PC-9 (cell line): ENCODE measurements around the gene MAD2L2. TPM values are rescaled to one million over a fixed set of nuclear protein-coding genes. Genes with fewer than 3 reads are reported as not detected.

Experiments used
- BruUV-seq: library from RNA; stranded (reverse); fragments of 400-500 nt; replicated peaks from 2 replicates; lab custom pipeline; 2021; lab: Mats Ljungman, UMichigan
- CTCF ChIA-PET: fragments of 300-600 bp; sonication (Branson Sonifier 250); formaldehyde crosslinking; loops from one replicate; lab custom pipeline; 2022; ENCODE audit warnings: antibody characterized with exemption; lab: Charles Lee
- POLR2A ChIA-PET: fragments of 300-600 bp; sonication (Branson Sonifier 250); formaldehyde crosslinking; loops from one replicate; lab custom pipeline; 2022; ENCODE audit warnings: antibody characterized with exemption; ENCODE audit not compliant: unreplicated experiment; lab: Charles Lee
- DNase-seq, 2 experiments: peaks; one replicate each; pipeline versions ENCODE4 v3.0.0 to v3.0.0-alpha.2; 2015 to 2022; ENCODE audit warnings: mixed read lengths in 1 of 2
- H2AFZ ChIP-seq: fragments of 200-600 bp; sonication (generic); 2 replicates; pipeline ENCODE4 v1.8.1; 2017; ENCODE audit warnings: antibody characterized with exemption
- H3F3A ChIP-seq: fragments of 200-600 bp; sonication (generic); 2 replicates; pipeline ENCODE4 v1.8.1; 2017; ENCODE audit warnings: antibody characterized with exemption, mild to moderate bottlenecking, low read depth; ENCODE audit not compliant: insufficient read depth
- H3K27ac ChIP-seq: fragments of 200-600 bp; sonication (generic); 2 replicates; pipeline ENCODE4 v1.6.1; 2016; ENCODE audit warnings: mixed run types
- H3K27me3 ChIP-seq: fragments of 200-600 bp; sonication (generic); 2 replicates; pipeline ENCODE4 v1.6.1; 2016; ENCODE audit warnings: low read depth, mixed run types; ENCODE audit not compliant: insufficient read depth
- H3K36me3 ChIP-seq: fragments of 200-600 bp; sonication (generic); 2 replicates; pipeline ENCODE4 v1.6.1; 2016; ENCODE audit warnings: low read depth, mixed run types
- H3K4me1 ChIP-seq: fragments of 200-600 bp; sonication (generic); replicated peaks from 2 replicates; pipeline ENCODE4 v1.6.1; 2016; ENCODE audit warnings: mixed run types; ENCODE audit not compliant: insufficient read depth
- H3K4me2 ChIP-seq: fragments of 200-600 bp; sonication (generic); 2 replicates; pipeline ENCODE4 v1.6.1; 2017; ENCODE audit warnings: mixed run types
- H3K4me3 ChIP-seq: fragments of 200-600 bp; sonication (generic); 2 replicates; pipeline ENCODE4 v1.6.1; 2016; ENCODE audit warnings: mixed run types
- H3K79me2 ChIP-seq: fragments of 200-600 bp; sonication (generic); 2 replicates; pipeline ENCODE4 v1.6.1; 2017; ENCODE audit warnings: low read depth, mixed run types
- H3K9me2 ChIP-seq: fragments of 200-600 bp; sonication (generic); 2 replicates; pipeline ENCODE4 v1.8.1; 2017; ENCODE audit warnings: mild to moderate bottlenecking; ENCODE audit not compliant: insufficient read depth
- H3K9me3 ChIP-seq: fragments of 200-600 bp; sonication (generic); 2 replicates; pipeline ENCODE4 v1.8.1; 2016; ENCODE audit warnings: low read depth; ENCODE audit not compliant: insufficient read depth
- H4K20me1 ChIP-seq: fragments of 200-600 bp; sonication (generic); 2 replicates; pipeline ENCODE4 v1.8.1; 2017; ENCODE audit not compliant: insufficient read depth
- CTCF ChIP-seq: fragments of 200-600 bp; sonication (generic); conservative IDR thresholded peaks from 2 replicates; pipeline ENCODE4 v1.6.1; 2017; ENCODE audit warnings: mixed run types, antibody characterized with exemption, mild to moderate bottlenecking, moderate library complexity
- EZH2 ChIP-seq: fragments of 200-600 bp; sonication (generic); IDR thresholded peaks from 2 replicates; pipeline ENCODE4 v1.8.0; 2017; ENCODE audit warnings: antibody characterized with exemption, low read depth
- intact Hi-C: fragments of 100-400 bp; cut with micrococcal nuclease; formaldehyde crosslinking; loops from one replicate; pipeline ENCODE4 v1.10.0; 2022; ENCODE audit not compliant: unreplicated experiment
- total RNA-seq: library from RNA; stranded (reverse); gene quantifications from 2 replicates; pipeline ENCODE4 v1.2.3, GENCODE V29; 2021

Gene MAD2L2
- total RNA-seq, 1 experiment from 2014 or later = 52.9 TPM

GRCh38 chr1:11641776-11642305 is 39.1 kb downstream of the MAD2L2 start:
- Histone ChIP-seq H2AFZ (no peak overlapping the region), H3K4me1 (no peaks in the 10 kb centered on the region), H3K36me3 (no peaks in the 10 kb centered on the region), H3K27me3 (peaks cover 21% of the 10 kb centered on the region; the same call in 1 of the 2 replicates), H4K20me1 (no peaks in the 10 kb centered on the region), H3K27ac (no peak overlapping the region), H3K4me2 (no peak overlapping the region), H3F3A (no peaks in the 10 kb centered on the region), H3K4me3 (no peak overlapping the region), H3K9me3 (no peaks in the 10 kb centered on the region), H3K9me2 (no peaks in the 10 kb centered on the region), H3K79me2 (no peaks in the 10 kb centered on the region)
- ChIA-PET CTCF (interaction anchor here (0.7 kb wide), 1 partner anchor 604 kb away, joined by 4 read pairs; no protein-coding TSS in a partner anchor), POLR2A (no interaction called here)
- no peak for DNase-seq
- intact Hi-C loops = loop anchor here (1.0 to 5.0 kb wide), 4 partner anchors 355 to 1130 kb away; partner anchors contain the start of gene MTOR
- BruUV-seq = no TSS peak
- TF ChIP-seq EZH2 (no peak), CTCF (no peak)

GRCh38 chr1:11640944-11641343 is 40.0 kb downstream of the MAD2L2 start:
- H3K27ac ChIP-seq = no peak overlapping the region
- H3K27me3 ChIP-seq = peaks cover 29% of the 10 kb centered on the region
- CTCF ChIA-PET = interaction anchor here (0.7 kb wide), 2 partner anchors 402 to 604 kb away, joined by 3 read pairs; no protein-coding TSS in a partner anchor
- H2AFZ ChIP-seq = no peak overlapping the region
- no peak overlapping the region for H3K4me3 ChIP-seq
- POLR2A ChIA-PET = no interaction called here
- intact Hi-C loops = loop anchor here (5.0 kb wide), 2 partner anchors 379 to 1129 kb away; partner anchors contain the start of gene MTOR
- BruUV-seq = no TSS peak
- H3F3A ChIP-seq = no peaks in the 10 kb centered on the region
- no peaks in the 10 kb centered on the region for H3K79me2 ChIP-seq
- H3K9me2 ChIP-seq = no peaks in the 10 kb centered on the region
- no peaks in the 10 kb centered on the region for H3K36me3 ChIP-seq
- H3K4me2 ChIP-seq = no peak overlapping the region
- H4K20me1 ChIP-seq = no peaks in the 10 kb centered on the region
- no peaks in the 10 kb centered on the region for H3K9me3 ChIP-seq
- TF ChIP-seq CTCF (no peak), EZH2 (no peak)
- DNase-seq = no peak
- no peaks in the 10 kb centered on the region for H3K4me1 ChIP-seq

- Histone ChIP-seq H4K20me1 (no peaks in the 10 kb centered on the region), H3K79me2 (no peaks in the 10 kb centered on the region), H3K4me1 (no peaks in the 10 kb centered on the region), H3K9me3 (no peaks in the 10 kb centered on the region), H3K27ac (no peak overlapping the region), H3F3A (no peaks in the 10 kb centered on the region), H3K4me3 (no peak overlapping the region), H3K4me2 (no peak overlapping the region), H3K36me3 (no peaks in the 10 kb centered on the region), H3K27me3 (peaks cover 29% of the 10 kb centered on the region), H3K9me2 (no peaks in the 10 kb centered on the region), H2AFZ (no peak overlapping the region)
- CTCF ChIA-PET = interaction anchor here (0.6 to 0.7 kb wide), 2 partner anchors 399 to 603 kb away, joined by 3 to 4 read pairs; no protein-coding TSS in a partner anchor
- no peak for DNase-seq
- POLR2A ChIA-PET = interaction anchor here (0.6 kb wide), 1 partner anchor 250 kb away, joined by 7 read pairs; no protein-coding TSS in a partner anchor
- BruUV-seq = no TSS peak
- intact Hi-C loops = loop anchor here (5.0 kb wide), 2 partner anchors 378 to 1128 kb away; partner anchors contain the start of gene MTOR
- TF ChIP-seq CTCF = no peak
- TF ChIP-seq EZH2 = no peak
Measured at GRCh38 chr1:11640101-11640500, 40.8 kb downstream of the MAD2L2 start.
